Limb (tissue), 2 donors: Measurements from ENCODE around the gene DOCK2.

Source experiments
- DNase-seq, 2 donors: peaks; one replicate each; pipeline ENCODE4 v3.0.0-alpha.2; 2016; ENCODE audit errors: extremely low spot score in 2 of 2

DOCK2 gene

DNA sequence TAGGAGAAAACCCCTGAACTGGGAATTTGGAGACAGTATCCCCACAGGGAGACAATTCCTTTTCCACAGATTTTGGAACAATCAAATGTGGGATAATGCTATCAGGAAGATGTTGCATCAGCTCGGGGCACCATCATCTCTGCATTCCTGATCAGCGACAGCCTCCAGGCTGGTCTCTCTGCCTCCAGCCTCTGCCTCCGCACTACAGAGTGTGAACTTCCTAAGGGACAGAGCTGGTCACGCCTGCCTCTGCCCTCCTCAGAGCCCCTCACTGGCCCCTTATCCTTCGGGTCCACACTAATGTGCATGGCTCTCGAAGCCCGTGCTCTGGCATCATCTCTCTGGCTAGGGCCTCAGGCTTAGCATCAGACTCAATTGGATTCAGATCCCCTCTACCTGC is 477.2 kb downstream of the DOCK2 start:
- DNase-seq = peak in 1 of 2 donors; percentile 8

- DNase-seq = peak in 1 of 2 donors; percentile 1
These were observed 478.9 kb downstream of the DOCK2 start for GRCh38 chr5:170115925-170116324.

- peak in 1 of 2 donors; percentile 17 for DNase-seq
These were observed 480.7 kb downstream of the DOCK2 start for GRCh38 chr5:170117736-170118135.

GRCh38 chr5:170120576-170120975 is 483.5 kb downstream of the DOCK2 start:
- no peak for DNase-seq

DNA sequence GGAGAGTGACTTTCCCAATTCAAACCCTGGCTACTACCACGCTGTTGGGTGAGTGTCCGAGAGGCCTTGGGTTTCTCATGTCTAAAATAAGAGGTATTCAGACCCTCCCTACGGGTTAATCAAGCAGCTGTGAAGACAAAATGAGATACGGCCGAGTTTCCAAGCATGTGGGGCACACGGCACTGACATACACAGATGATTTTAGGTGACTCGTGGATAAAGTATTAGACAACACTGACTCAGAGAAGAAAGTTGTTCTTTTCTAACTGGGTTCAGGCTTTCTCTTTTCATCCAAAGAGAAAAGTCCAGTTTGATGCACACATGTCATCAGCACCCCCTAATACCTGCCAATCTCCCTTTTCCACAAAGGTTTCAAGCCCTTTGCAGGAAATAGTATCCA is 484.2 kb downstream of the DOCK2 start:
- DNase-seq = no peak

- DNase-seq = no peak
These were observed 489.0 kb downstream of the DOCK2 start for GRCh38 chr5:170126061-170126460.

GRCh38 chr5:170126626-170127025 is 489.6 kb downstream of the DOCK2 start:
- no peak for DNase-seq

- no peak for DNase-seq
These were observed 494.2 kb downstream of the DOCK2 start for GRCh38 chr5:170131235-170131634.

DNA sequence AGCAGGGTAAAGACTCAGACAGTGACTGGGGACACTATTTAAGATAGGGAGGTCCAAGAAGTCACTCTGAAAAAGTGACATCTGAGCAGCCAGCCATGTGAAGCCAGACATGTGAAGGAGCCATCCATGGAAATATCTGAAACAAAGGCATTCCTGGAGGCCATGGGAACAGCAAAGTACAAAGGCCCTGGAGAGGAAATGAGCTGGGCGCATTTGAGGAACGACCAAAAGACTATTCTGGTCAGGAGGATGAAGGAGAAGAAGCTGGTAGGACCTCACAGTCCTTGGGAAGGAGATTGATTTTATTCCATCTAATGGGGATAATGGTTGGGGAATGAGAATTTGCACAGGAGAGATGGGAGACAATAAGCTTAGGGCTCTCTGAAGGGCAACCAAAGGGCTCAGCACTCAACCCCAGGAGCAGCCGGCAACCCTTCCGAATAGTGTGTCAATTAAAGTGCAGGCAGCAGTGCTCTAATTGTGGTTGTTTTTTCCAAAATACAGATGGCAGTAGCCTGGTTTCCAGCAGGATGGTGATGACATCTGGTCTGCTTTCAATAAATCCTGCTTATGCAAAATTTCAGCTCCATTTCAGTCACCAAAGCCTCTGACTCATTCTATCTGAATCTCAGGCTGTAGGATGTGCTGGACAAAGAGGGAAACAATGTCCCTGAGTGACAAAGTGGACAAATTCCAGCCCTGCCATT is 495.3 kb downstream of the DOCK2 start:
- no peak for DNase-seq
